GM12872 (cell line): ENCODE data around the gene PRR16.

Source experiments
- TF ChIP-seq, protein P1 (sequence below): IDR thresholded peaks from 3 replicates; pipeline ENCODE4 v1.5.1; 2011; ENCODE audit warnings: low read depth, mild to moderate bottlenecking, low read length, moderate library complexity; ENCODE audit not compliant: insufficient read depth

The PRR16 gene

GRCh38 chr5:120586646-120587045 lies 122.5 kb downstream of the PRR16 start:
- TF ChIP-seq, protein P1, sequence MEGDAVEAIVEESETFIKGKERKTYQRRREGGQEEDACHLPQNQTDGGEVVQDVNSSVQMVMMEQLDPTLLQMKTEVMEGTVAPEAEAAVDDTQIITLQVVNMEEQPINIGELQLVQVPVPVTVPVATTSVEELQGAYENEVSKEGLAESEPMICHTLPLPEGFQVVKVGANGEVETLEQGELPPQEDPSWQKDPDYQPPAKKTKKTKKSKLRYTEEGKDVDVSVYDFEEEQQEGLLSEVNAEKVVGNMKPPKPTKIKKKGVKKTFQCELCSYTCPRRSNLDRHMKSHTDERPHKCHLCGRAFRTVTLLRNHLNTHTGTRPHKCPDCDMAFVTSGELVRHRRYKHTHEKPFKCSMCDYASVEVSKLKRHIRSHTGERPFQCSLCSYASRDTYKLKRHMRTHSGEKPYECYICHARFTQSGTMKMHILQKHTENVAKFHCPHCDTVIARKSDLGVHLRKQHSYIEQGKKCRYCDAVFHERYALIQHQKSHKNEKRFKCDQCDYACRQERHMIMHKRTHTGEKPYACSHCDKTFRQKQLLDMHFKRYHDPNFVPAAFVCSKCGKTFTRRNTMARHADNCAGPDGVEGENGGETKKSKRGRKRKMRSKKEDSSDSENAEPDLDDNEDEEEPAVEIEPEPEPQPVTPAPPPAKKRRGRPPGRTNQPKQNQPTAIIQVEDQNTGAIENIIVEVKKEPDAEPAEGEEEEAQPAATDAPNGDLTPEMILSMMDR, result no peak

GRCh38 chr5:120591911-120592310 lies 127.8 kb downstream of the PRR16 start:
- TF ChIP-seq, protein P1, result no peak

GRCh38 chr5:120599576-120599975 lies 135.5 kb downstream of the PRR16 start:
- TF ChIP-seq, protein P1, result no peak

DNA sequence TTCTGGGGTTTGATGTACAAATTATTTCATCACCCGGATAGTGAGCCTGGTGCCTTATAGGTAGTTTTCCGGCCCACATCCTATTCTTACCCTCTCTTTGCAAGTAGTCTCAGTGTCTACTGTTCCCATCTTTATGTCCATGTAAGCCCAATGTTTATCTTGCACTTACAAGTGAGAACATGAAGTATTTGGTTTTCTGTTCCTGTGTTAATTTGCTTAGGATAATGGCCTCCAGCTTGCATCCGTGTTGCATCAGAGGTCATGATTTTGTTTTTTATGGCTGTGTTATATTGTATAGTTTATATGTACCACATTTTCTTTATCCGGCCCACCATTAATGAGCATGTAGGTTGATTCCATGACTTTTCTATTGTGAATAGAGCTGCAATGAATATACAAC lies 136.5 kb downstream of the PRR16 start:
- TF ChIP-seq, protein P1, result no peak

- TF ChIP-seq, protein P1, result no peak
These were observed 137.9 kb downstream of the PRR16 start for GRCh38 chr5:120602033-120602432.

GRCh38 chr5:120604884-120605283 lies 140.8 kb downstream of the PRR16 start:
- TF ChIP-seq, protein P1, result no peak

GRCh38 chr5:120605325-120606079 lies 141.4 kb downstream of the PRR16 start:
- TF ChIP-seq, protein P1, result no peak
